Activated effector memory CD4-positive, alpha-beta T cell treated with Interleukin-2 at 50 U/mL for 16 hours (primary cell): ENCODE data around the gene CHRNE.

Experiments used
- DNase-seq: peaks from one replicate; pipeline ENCODE4 v3.0.0-alpha.2; 2020

The CHRNE gene

GRCh38 chr17:4901648-4902344, 1.1 kb downstream of the CHRNE start:
- DNase-seq: no peak

GRCh38 chr17:4901108-4901647, 1.7 kb downstream of the CHRNE start:
- no peak for DNase-seq

- DNase-seq: peak; percentile 29
Observed at GRCh38 chr17:4900231-4901107, 2.4 kb downstream of the CHRNE start.

GRCh38 chr17:4899341-4900230, 3.3 kb downstream of the CHRNE start, which contains the start of gene C17orf107:
TSS of gene C17orf107 (plus strand) at chr17:4899536. CDS start at chr17:4899763, 227 bp downstream.
- DNase-seq: peak; percentile 76

- DNase-seq: no peak
Observed at GRCh38 chr17:4898927-4899326, 4.0 kb downstream of the CHRNE start.

- DNase-seq: no peak
Observed at GRCh38 chr17:4898351-4898750, 4.5 kb downstream of the CHRNE start.

- DNase-seq: no peak
Observed at GRCh38 chr17:4897785-4898184, 5.1 kb downstream of the CHRNE start.

- no peak for DNase-seq
Observed at GRCh38 chr17:4897198-4897687, 5.7 kb downstream of the CHRNE start.

GRCh38 chr17:4896332-4897197, 6.3 kb downstream of the CHRNE start:
- DNase-seq: no peak

GRCh38 chr17:4895657-4896331, 7.1 kb downstream of the CHRNE start:
- no peak for DNase-seq

GRCh38 chr17:4895121-4895520, 7.8 kb downstream of the CHRNE start:
- no peak for DNase-seq

GRCh38 chr17:4893721-4894560, 9.0 kb downstream of the CHRNE start:
- no peak for DNase-seq

GRCh38 chr17:4893272-4893671, 9.6 kb downstream of the CHRNE start:
- no peak for DNase-seq

- no peak for DNase-seq
Observed at GRCh38 chr17:4892499-4893221, 10.2 kb downstream of the CHRNE start.

GRCh38 chr17:4891411-4892410, 11.2 kb downstream of the CHRNE start:
- DNase-seq: no peak

- DNase-seq: no peak
Observed at GRCh38 chr17:4887581-4887980, 15.3 kb downstream of the CHRNE start.

- DNase-seq: no peak
Observed at GRCh38 chr17:4886830-4887229, 16.1 kb downstream of the CHRNE start.

GRCh38 chr17:4884489-4884888, 18.4 kb downstream of the CHRNE start:
- no peak for DNase-seq
